Mammary epithelial cell (primary cell): Measurements from ENCODE around the gene EEF1AKMT2.

Experiments
- CTCF ChIP-seq, 2 donors: IDR thresholded peaks in 1 of 2; conservative IDR thresholded peaks in 1 of 2; 2 replicates each; pipeline ENCODE4 v1.5.1; 2011 to 2012; ENCODE audit warnings: inconsistent platforms in 2 of 2, low read length in 2 of 2, mild to moderate bottlenecking in 2 of 2, control low read depth in 1 of 2, low read depth in 1 of 2; ENCODE audit not compliant: insufficient read depth in 1 of 2; ENCODE audit errors: extremely low read depth in 1 of 2
- EZH2 ChIP-seq: IDR thresholded peaks from 2 replicates; pipeline ENCODE4 v1.6.1; 2012; ENCODE audit warnings: low read length, inconsistent platforms, borderline replicate concordance

DNA sequence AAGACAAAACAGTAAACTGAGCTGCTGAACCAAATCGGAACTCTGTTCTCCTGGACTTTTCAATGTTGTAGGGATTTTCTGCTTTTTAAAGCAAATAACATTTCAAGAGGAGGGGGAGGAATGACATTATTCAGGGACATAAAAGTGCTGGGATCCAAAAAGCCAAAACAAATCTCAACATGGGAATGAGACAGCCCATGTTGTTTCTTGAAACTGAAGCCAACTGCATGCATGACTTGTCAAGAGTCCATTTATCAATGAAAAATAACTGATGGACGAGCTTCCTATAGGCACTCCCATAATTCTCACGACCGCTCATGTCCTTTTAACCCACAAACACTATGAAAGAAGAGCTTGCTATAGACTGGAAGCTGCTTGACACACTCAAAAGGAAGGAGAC lies 75.3 kb downstream of the EEF1AKMT2 start:
- TF ChIP-seq CTCF (conservative IDR thresholded peaks at IDR 0.05 in 1 of 2, IDR thresholded peaks at IDR 0.05 in 1 of 2; ENCODE audit: extremely low read depth in 1 of 2, insufficient read depth in 1 of 2, low read depth in 1 of 2, low read length in 2 of 2): no peak
- no peak for TF ChIP-seq EZH2
